Esophagus squamous epithelium (tissue), 4 donors: Measurements from ENCODE around the gene SFXN5.

Source experiments
- CTCF ChIP-seq, 6 experiments: fragments of 450-650 bp in 4 of 6; fragments of 200-600 bp in 2 of 6; sonication (generic) in 2 of 6; IDR thresholded peaks; one replicate each; pipeline ENCODE4 v1.5.1; 2016 to 2019; ENCODE audit warnings: antibody characterized with exemption in 6 of 6, mild to moderate bottlenecking in 4 of 6, moderate library complexity in 4 of 6
- POLR2A ChIP-seq, 4 donors: fragments of 450-650 bp; IDR thresholded peaks; one replicate each; pipeline ENCODE4 v1.6.1; 2017; ENCODE audit warnings: antibody characterized with exemption in 4 of 4, mild to moderate bottlenecking in 4 of 4, moderate library complexity in 3 of 4

- no peak for TF ChIP-seq CTCF (IDR thresholded peaks at IDR 0.05)
- TF ChIP-seq POLR2A (IDR thresholded peaks at IDR 0.05): no peak
Measured at GRCh38 chr2:73074110-73075069, 2.9 kb upstream of the SFXN5 start.
